Left ventricle myocardium superior (tissue), 1 donor: ENCODE data around the gene CCBE1. TPM values are rescaled to one million over a fixed set of nuclear protein-coding genes. Genes with fewer than 3 reads are reported as not detected.

Experiments
- ATAC-seq: fragments of 200-7000 bp; cut with Tn5 transposase; one replicate; pipeline ENCODE4 v1.9.1; 2020; ENCODE audit warnings: mild to moderate bottlenecking, moderate library complexity
- DNase-seq: peaks from one replicate; pipeline ENCODE4 v3.0.0-alpha.2; 2020
- intact Hi-C: fragments of 100-400 bp; cut with micrococcal nuclease; formaldehyde crosslinking; loops from one replicate; pipeline ENCODE4 v1.11.0; 2022
- total RNA-seq: library from RNA; stranded (reverse); fragmentation: NEBNext Ultra II Directional; extraction: Animal tissue kit (Norgen Biotek cat#: 25700); gene quantifications from one replicate; pipeline ENCODE4 v1.2.1, GENCODE V29; 2021
- donor health status: DM: no; HTN: yes; CAD: no; lungs with severe emphysema.

The CCBE1 gene
- total RNA-seq, 1 donor from 2014 or later = 0.92 TPM

- intact Hi-C loops = no loop called here
- DNase-seq = peak; percentile 44
- ATAC-seq = peak; percentile 92
These were observed 90.8 kb downstream of the CCBE1 start for GRCh38 chr18:59606193-59607077.

GRCh38 chr18:59605633-59606192, 91.5 kb downstream of the CCBE1 start:
- DNase-seq (no peak), ATAC-seq (peak; percentile 41)
- intact Hi-C loops = no loop called here

GRCh38 chr18:59604877-59605276, 92.3 kb downstream of the CCBE1 start:
- ATAC-seq (peak; percentile 75), DNase-seq (no peak)
- intact Hi-C loops = no loop called here

DNA sequence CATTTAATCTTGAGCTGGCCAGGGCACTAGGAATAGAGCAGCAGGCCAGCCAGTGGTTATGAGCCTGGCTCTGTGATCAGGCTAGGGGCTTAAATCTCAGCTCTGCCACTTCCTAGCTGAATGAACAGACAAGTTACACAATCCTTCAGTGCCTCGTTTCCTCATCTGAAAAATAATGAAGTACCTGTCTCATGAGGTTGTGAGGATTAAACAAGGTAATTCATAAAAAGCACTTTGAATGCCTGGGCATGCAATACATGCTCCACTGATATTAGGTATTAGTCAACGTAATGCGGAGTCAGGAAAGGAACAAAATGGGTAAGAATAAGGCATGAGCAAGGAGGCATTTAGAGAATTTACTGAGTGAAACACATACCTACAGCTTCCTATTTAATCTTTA, 100.2 kb downstream of the CCBE1 start:
- ATAC-seq = no peak
- no peak for DNase-seq
- intact Hi-C loops = no loop called here

GRCh38 chr18:59593291-59593717, 103.9 kb downstream of the CCBE1 start:
- DNase-seq = no peak

GRCh38 chr18:59592624-59593023, 104.6 kb downstream of the CCBE1 start:
- intact Hi-C loops = no loop called here

More at GRCh38 chr18:59593291-59593717, 103.9 kb downstream of the CCBE1 start:
- intact Hi-C loops = no loop called here
- ATAC-seq = peak; percentile 65

DNA sequence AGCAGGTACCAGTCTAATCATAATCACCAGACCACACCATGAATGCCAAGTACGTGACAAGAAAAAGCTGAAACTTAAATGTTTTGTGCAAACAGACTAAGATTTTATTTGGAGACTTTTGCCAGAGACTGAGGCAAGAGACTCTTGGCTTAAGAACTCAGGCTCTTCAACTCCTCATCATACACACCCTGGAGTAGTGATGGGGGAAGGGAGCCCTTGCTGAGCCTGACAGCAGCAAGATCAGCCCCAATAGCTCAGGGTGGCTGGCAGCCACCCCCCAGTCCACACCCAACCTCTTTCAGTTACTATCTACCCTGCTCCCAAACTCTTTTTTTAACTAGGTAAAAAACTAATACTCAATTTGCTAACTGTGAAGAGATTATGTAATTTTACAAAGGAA, 114.8 kb downstream of the CCBE1 start:
- peak; percentile 77 for ATAC-seq

More at GRCh38 chr18:59592624-59593023, 104.6 kb downstream of the CCBE1 start:
- no peak for DNase-seq
- ATAC-seq = no peak

GRCh38 chr18:59579509-59579908, 117.7 kb downstream of the CCBE1 start:
- DNase-seq (no peak), ATAC-seq (peak; percentile 71)
- intact Hi-C loops = no loop called here

More for the DNA sequence above, 114.8 kb downstream of the CCBE1 start:
- no peak for DNase-seq
- intact Hi-C loops = no loop called here

DNA sequence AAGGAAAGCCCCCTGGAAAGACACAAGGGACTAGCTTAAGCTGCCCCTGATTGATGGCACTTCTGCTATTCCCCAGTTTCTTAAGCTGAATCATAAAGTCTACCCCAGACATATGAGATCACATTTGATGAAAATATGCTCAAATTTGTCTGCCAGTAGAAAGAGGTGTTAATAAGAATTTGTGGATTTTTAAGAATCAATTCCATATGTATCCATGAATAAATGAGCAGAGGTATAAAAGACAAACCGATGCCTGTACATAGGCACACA, 119.9 kb downstream of the CCBE1 start:
- no peak for ATAC-seq
- no peak for DNase-seq
- intact Hi-C loops = no loop called here

DNA sequence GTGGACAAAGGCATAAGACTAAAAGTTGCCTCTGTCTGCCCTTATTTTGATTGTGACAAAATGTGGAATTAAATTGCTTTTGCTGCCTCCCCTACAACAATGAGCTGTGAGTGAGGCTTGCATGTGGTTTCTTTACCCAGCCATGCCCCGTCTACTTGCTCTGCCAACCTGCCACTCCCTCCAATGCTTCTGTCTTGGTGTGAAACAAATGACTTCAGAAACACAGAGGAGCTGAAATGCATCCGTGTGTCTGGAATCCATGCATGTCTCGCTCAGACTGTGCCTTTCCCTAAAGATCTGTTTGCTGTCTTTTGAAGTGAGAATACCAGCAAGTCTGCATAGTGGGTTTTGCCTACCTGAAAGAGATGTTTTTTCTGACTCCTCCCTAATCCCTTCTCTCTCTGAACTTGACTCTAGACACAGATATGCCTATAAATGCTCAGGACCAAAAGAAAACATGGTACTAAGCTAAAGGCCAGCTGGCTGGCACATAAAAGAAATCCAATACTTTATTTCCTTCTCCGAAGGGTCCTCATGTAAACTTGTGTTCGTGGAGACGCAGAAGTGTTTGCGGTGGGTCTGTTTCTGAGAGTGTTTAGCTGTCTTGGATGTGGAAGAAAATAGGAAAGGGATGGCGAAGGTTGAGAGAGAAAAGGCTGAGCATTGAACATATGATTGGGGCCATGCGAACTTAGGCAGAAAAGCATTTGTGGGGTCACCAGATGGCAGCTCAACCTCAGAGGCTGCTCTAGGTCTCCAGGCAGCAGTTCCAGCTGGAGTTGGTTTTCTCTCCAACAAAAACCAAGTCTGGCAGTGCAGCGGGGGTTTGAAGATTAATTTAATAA, 120.5 kb downstream of the CCBE1 start:
- ATAC-seq (no peak), DNase-seq (no peak)
- intact Hi-C loops = no loop called here

GRCh38 chr18:59575995-59576394, 121.2 kb downstream of the CCBE1 start:
- intact Hi-C loops = no loop called here
- DNase-seq = no peak
- no peak for ATAC-seq

DNA sequence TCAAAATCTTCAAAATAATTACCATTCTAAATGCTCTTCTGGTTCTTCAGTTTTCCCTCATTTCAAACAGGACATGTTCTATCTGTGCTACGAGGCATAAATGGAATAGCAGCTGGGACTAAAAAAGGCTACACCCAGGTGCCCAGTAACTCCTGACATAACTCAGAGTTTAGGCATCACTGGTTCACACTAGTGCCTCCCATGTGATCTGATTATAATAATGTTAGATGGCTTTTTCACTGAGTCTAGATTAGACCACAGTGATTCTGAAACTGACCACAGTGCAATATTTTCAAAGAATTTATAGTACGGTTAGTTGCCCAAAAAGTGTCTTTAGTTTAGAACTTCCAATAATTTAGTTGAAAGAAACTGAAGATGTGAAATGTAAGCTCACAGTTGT, 123.3 kb downstream of the CCBE1 start:
- intact Hi-C loops = no loop called here
- DNase-seq = no peak

GRCh38 chr18:59571902-59572301, 125.3 kb downstream of the CCBE1 start:
- intact Hi-C loops = no loop called here
- no peak for DNase-seq
- ATAC-seq = no peak

More for the DNA sequence above, 123.3 kb downstream of the CCBE1 start:
- ATAC-seq = no peak

DNA sequence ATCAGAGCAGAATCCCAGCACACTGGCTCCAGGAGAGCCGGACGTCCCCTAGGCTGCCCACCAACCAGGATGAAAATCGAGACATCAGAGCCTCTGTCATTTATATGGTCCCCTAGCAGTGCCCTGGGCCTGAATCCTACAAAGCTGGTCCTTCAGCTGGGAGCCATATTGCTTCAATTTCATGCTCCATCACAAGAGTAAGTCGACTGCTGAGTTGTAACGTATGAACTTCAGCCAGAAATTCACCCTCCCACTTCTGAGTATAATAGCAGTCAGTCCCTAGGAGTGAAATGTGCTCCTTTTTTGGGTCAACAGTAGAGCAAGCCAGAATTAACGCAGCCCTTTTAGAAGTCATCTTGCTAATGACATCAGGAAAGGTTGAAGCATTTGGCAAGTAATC, 126.4 kb downstream of the CCBE1 start:
- ATAC-seq = no peak
- intact Hi-C loops = no loop called here
- DNase-seq = no peak

DNA sequence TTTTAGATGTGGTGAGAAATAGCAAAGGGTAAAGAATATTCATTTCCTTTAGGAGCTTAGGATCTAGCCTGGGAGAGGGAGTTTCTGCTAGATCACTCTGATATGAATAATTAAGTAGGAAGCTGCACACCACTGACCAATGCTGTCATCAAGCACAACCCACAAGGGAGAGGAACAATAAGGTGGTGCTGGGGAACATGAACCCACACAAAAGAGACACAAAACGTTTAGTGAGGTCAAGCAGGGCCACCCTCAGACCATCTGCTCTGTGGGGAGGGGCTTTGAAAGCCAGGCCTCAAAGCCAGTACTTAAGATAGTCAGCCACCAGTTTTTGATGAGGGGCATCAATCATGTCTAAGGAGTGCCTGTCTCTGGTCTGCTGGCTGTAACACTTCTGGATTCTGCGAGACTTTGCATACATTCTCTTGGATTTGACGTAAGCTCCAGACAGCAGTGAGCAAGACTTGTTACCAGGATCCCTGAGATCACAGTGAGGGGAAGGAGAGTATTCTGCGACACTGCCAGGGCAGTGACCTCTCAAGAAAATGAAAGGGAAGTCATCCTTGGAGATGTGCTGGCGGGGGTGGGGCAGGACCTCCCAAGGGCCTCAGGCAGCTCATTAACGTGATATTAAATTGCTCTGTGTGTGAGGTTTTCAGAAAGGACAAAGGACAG, 127.0 kb downstream of the CCBE1 start:
- ATAC-seq (no peak), DNase-seq (no peak)
- intact Hi-C loops = no loop called here

- DNase-seq = no peak
- intact Hi-C loops = no loop called here
These were observed 127.8 kb downstream of the CCBE1 start for GRCh38 chr18:59569390-59569791.

GRCh38 chr18:59567431-59567830, 129.8 kb downstream of the CCBE1 start:
- DNase-seq (no peak), ATAC-seq (peak; percentile 8)
- intact Hi-C loops = no loop called here

More at GRCh38 chr18:59569390-59569791, 127.8 kb downstream of the CCBE1 start:
- ATAC-seq = no peak

DNA sequence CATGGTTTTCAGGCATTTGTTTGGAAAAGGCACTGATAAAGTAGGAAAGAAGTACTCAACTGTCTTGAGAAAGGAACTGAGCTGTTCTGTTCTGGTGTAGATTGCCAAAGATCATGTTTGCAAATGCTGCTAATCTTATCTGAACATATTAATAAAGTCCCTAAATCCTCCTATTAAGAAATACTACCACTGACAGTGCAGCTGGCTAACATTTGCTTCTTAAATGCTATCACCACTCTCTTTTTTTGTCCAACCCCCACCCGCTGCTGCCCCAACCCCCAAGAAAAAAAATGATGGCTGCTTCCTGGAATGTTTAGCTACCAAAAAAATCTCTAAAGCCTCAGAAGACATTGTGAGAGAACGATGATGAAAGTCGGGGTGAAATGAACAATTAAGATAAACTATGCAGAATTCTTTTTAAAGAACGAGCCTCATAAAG, 130.7 kb downstream of the CCBE1 start:
- DNase-seq (no peak), ATAC-seq (peak; percentile 86)
- intact Hi-C loops = no loop called here

GRCh38 chr18:59565957-59566356, 131.3 kb downstream of the CCBE1 start:
- no peak for DNase-seq
- intact Hi-C loops = no loop called here
- ATAC-seq = no peak
